Vagina (tissue), 2 donors: ENCODE measurements around the gene ENTPD3. TPM values are rescaled to one million over a fixed set of nuclear protein-coding genes. Genes with fewer than 3 reads are reported as not detected.

Experiments
- DNase-seq, 2 donors: peaks; one replicate each; pipeline ENCODE4 v3.0.0-alpha.2; 2017; ENCODE audit errors: extremely low spot score in 2 of 2
- H3K27ac ChIP-seq: fragments of 200-600 bp; sonication (generic); one replicate; pipeline ENCODE4 v1.5.1; 2019
- H3K27me3 ChIP-seq: fragments of 200-600 bp; sonication (generic); one replicate; pipeline ENCODE4 v1.5.1; 2019
- H3K36me3 ChIP-seq, 2 donors: fragments of 200-600 bp; sonication (generic); one replicate each; pipeline ENCODE4 v1.5.1; 2017 to 2019
- H3K4me1 ChIP-seq: fragments of 200-600 bp; sonication (generic); one replicate; pipeline ENCODE4 v1.5.1; 2019
- H3K4me3 ChIP-seq, 2 donors: fragments of 200-600 bp; sonication (generic); 1 replicate in 1 of 2; 2 replicates in 1 of 2; pipeline ENCODE4 v1.5.1; 2016 to 2019
- H3K9me3 ChIP-seq: fragments of 200-600 bp; sonication (generic); one replicate; pipeline ENCODE4 v1.5.1; 2019
- POLR2A ChIP-seq, 2 donors: fragments of 450-650 bp; IDR thresholded peaks; one replicate each; pipeline ENCODE4 v1.6.1; 2017; ENCODE audit warnings: antibody characterized with exemption in 2 of 2, mild to moderate bottlenecking in 2 of 2, moderate library complexity in 2 of 2
- POLR2AphosphoS5 ChIP-seq, 2 donors: sonication (generic); formaldehyde crosslinking; IDR thresholded peaks; one replicate each; pipeline ENCODE4 v1.9.0; 2017; ENCODE audit warnings: antibody characterized with exemption in 2 of 2, mild to moderate bottlenecking in 2 of 2, low read depth in 1 of 2; ENCODE audit not compliant: insufficient read depth in 1 of 2
- intact Hi-C: fragments of 100-400 bp; cut with DNase I; formaldehyde crosslinking; loops from one replicate; pipeline ENCODE4 v1.15.1; 2023
- total RNA-seq: library from RNA; depleted of rRNA; stranded (reverse); fragments of >200 nt; gene quantifications from one replicate; pipeline ENCODE4 v1.2.3, GENCODE V29; 2016
- TF ChIP-seq, protein P1 (sequence below), 3 experiments: fragments of 450-650 bp in 2 of 3; fragments of 200-600 bp in 1 of 3; sonication (generic) in 1 of 3; IDR thresholded peaks; one replicate each; pipeline ENCODE4 v1.5.1; 2017 to 2019; ENCODE audit warnings: antibody characterized with exemption in 3 of 3, mild to moderate bottlenecking in 2 of 3, moderate library complexity in 2 of 3

The ENTPD3 gene
- total RNA-seq, 1 donor from 2014 or later, result 3.9 TPM

DNA sequence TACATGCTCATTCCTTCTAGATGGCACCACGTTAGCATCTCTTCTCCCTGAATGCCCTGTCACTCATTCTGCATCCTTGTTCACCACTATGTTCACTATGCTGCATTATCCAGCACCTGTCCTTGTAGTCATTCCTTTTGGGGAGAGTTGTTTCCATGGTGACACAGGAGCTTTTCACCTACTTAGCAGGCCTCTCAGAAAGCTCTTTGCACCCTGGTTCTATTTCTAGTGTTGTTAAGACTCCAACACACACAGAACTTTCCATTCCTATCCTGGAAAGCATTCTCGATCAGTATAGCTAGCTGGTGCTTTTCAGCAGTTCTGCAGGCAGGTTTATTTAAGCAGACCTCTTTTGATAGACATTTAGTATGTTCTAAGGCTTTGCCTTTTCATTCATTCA, 63.5 kb downstream of the ENTPD3 start:
- no peak for TF ChIP-seq POLR2AphosphoS5 (IDR thresholded peaks at IDR 0.05; ENCODE audit: insufficient read depth in 1 of 2, low read depth in 1 of 2)
- TF ChIP-seq, protein P1, sequence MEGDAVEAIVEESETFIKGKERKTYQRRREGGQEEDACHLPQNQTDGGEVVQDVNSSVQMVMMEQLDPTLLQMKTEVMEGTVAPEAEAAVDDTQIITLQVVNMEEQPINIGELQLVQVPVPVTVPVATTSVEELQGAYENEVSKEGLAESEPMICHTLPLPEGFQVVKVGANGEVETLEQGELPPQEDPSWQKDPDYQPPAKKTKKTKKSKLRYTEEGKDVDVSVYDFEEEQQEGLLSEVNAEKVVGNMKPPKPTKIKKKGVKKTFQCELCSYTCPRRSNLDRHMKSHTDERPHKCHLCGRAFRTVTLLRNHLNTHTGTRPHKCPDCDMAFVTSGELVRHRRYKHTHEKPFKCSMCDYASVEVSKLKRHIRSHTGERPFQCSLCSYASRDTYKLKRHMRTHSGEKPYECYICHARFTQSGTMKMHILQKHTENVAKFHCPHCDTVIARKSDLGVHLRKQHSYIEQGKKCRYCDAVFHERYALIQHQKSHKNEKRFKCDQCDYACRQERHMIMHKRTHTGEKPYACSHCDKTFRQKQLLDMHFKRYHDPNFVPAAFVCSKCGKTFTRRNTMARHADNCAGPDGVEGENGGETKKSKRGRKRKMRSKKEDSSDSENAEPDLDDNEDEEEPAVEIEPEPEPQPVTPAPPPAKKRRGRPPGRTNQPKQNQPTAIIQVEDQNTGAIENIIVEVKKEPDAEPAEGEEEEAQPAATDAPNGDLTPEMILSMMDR (IDR thresholded peaks at IDR 0.05), result no peak
- TF ChIP-seq POLR2A (IDR thresholded peaks at IDR 0.05), result no peak
- intact Hi-C loops, result loop anchor here (10.0 kb wide), 1 partner anchor 54 kb away; the partner anchor contains the start of gene ZNF620
- no peak for DNase-seq
- H3K27me3 ChIP-seq, result no peaks in the 10 kb centered on the region
- peaks cover 18% of the 10 kb centered on the region for H3K4me1 ChIP-seq
- no peak overlapping the region for H3K27ac ChIP-seq
- peaks cover 0 to 8% of the 10 kb centered on the region in 2 donors for H3K36me3 ChIP-seq
- no peaks in the 10 kb centered on the region for H3K9me3 ChIP-seq
- no peak overlapping the region for H3K4me3 ChIP-seq

DNA sequence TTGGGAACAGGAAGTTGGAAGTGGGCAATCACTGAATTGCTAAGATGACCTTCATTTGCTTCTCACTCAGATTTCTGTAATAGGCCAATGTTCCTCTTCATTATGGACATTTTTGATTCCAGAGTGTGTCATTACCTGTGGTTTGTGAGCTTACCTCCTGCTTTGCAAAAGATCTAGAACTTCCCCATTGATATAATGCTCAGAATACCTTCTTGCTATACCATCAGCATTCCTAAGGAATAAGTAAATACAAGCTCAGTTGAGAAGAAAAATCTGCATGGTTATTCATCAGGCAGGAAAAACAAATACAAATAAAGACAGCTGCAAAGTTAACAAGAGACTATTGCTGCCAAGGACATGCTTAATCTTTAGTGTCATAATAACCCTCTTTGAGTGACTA, 64.6 kb downstream of the ENTPD3 start:
- intact Hi-C loops, result loop anchor here (10.0 kb wide), 1 partner anchor 53 kb away; the partner anchor contains the start of gene ZNF620
- TF ChIP-seq POLR2A (IDR thresholded peaks at IDR 0.05) (no peak), POLR2AphosphoS5 (IDR thresholded peaks at IDR 0.05; ENCODE audit: insufficient read depth in 1 of 2, low read depth in 1 of 2) (no peak)
- TF ChIP-seq, protein P1 (IDR thresholded peaks at IDR 0.05), result no peak
- no peak overlapping the region for H3K4me3 ChIP-seq
- no peak for DNase-seq
- no peaks in the 10 kb centered on the region for H3K27me3 ChIP-seq
- H3K9me3 ChIP-seq, result no peaks in the 10 kb centered on the region
- peaks cover 25% of the 10 kb centered on the region for H3K4me1 ChIP-seq
- H3K36me3 ChIP-seq, result no peaks in the 10 kb centered on the region
- H3K27ac ChIP-seq, result no peak overlapping the region

GRCh38 chr3:40452057-40452456, 65.1 kb downstream of the ENTPD3 start:
- Histone ChIP-seq H3K4me3 (peak overlapping the region; percentile 68 to 84), H3K27ac (no peak overlapping the region), H3K27me3 (no peaks in the 10 kb centered on the region), H3K9me3 (no peaks in the 10 kb centered on the region), H3K36me3 (no peaks in the 10 kb centered on the region), H3K4me1 (peaks cover 26% of the 10 kb centered on the region)
- intact Hi-C loops, result loop anchor here (10.0 kb wide), 1 partner anchor 53 kb away; the partner anchor contains the start of gene ZNF620
- no peak for DNase-seq
- no peak for TF ChIP-seq POLR2AphosphoS5 (IDR thresholded peaks at IDR 0.05; ENCODE audit: insufficient read depth in 1 of 2, low read depth in 1 of 2)
- no peak for TF ChIP-seq POLR2A (IDR thresholded peaks at IDR 0.05)
- TF ChIP-seq, protein P1 (IDR thresholded peaks at IDR 0.05), result no peak

- DNase-seq, result no peak
- intact Hi-C loops, result loop anchor here (10.0 kb wide), 1 partner anchor 52 kb away; the partner anchor contains the start of gene ZNF620
Observed at GRCh38 chr3:40452562-40452875, 65.5 kb downstream of the ENTPD3 start.

More at GRCh38 chr3:40452562-40452875, 65.5 kb downstream of the ENTPD3 start:
- Histone ChIP-seq H3K27ac (peak overlapping the region; percentile 96), H3K4me3 (peak overlapping the region; percentile 68 to 84), H3K27me3 (no peaks in the 10 kb centered on the region), H3K9me3 (no peaks in the 10 kb centered on the region), H3K4me1 (peaks cover 26% of the 10 kb centered on the region), H3K36me3 (no peaks in the 10 kb centered on the region)
- TF ChIP-seq POLR2AphosphoS5 (IDR thresholded peaks at IDR 0.05; ENCODE audit: insufficient read depth in 1 of 2, low read depth in 1 of 2), result no peak
- TF ChIP-seq POLR2A (IDR thresholded peaks at IDR 0.05), result no peak
- TF ChIP-seq, protein P1 (IDR thresholded peaks at IDR 0.05), result no peak
